Activated naive CD4-positive, alpha-beta T cell treated with anti-CD3 and anti-CD28 coated beads for 36 hours (primary cell): ENCODE measurements around the gene WDR17. TPM values are rescaled to one million over a fixed set of nuclear protein-coding genes. Genes with fewer than 3 reads are reported as not detected.

Source experiments
- CTCF ChIA-PET: fragments of 350-600 bp; sonication (Branson Sonifier 250); formaldehyde crosslinking; loops from one replicate; lab custom pipeline; 2021; ENCODE audit warnings: antibody characterized with exemption; lab: Charles Lee
- DNase-seq: peaks from one replicate; pipeline ENCODE4 v3.0.0-alpha.2; 2020
- H3K27ac Mint-ChIP-seq: one replicate; pipeline ENCODE4 v1.8.0; 2021; ENCODE audit warnings: mild to moderate bottlenecking, mixed read lengths
- H3K27me3 Mint-ChIP-seq: one replicate; pipeline ENCODE4 v1.8.0; 2021; ENCODE audit warnings: low read depth, mixed read lengths
- H3K36me3 Mint-ChIP-seq: one replicate; pipeline ENCODE4 v1.8.0; 2021; ENCODE audit warnings: low read depth, mixed read lengths
- H3K4me1 Mint-ChIP-seq: one replicate; pipeline ENCODE4 v1.8.0; 2021; ENCODE audit warnings: low read depth, mixed read lengths
- H3K4me3 Mint-ChIP-seq: one replicate; pipeline ENCODE4 v1.8.0; 2021; ENCODE audit warnings: mild to moderate bottlenecking, moderate library complexity, mixed read lengths
- H3K9me3 Mint-ChIP-seq: one replicate; pipeline ENCODE4 v1.8.0; 2021; ENCODE audit warnings: mixed read lengths
- intact Hi-C: fragments of 100-400 bp; cut with micrococcal nuclease; formaldehyde crosslinking; loops from one replicate; pipeline ENCODE4 v1.15.1; 2023
- total RNA-seq, 2 experiments: library from RNA; stranded (reverse); gene quantifications; one replicate each; pipeline ENCODE4 v1.2.3, GENCODE V29; 2021

Gene WDR17
- total RNA-seq, 2 experiments from 2014 or later, result 1.4 to 1.7 TPM

- peaks cover 8% of the 10 kb centered on the region for H3K9me3 Mint-ChIP-seq
- intact Hi-C loops, result no loop called here
- CTCF ChIA-PET, result no interaction called here
- H3K36me3 Mint-ChIP-seq, result no peaks in the 10 kb centered on the region
- H3K4me3 Mint-ChIP-seq, result no peak overlapping the region
- no peak for DNase-seq
- no peaks in the 10 kb centered on the region for H3K4me1 Mint-ChIP-seq
- peaks cover 18% of the 10 kb centered on the region for H3K27me3 Mint-ChIP-seq
- no peak overlapping the region for H3K27ac Mint-ChIP-seq
Observed at GRCh38 chr4:176102414-176103063, 36.9 kb downstream of the WDR17 start.

DNA sequence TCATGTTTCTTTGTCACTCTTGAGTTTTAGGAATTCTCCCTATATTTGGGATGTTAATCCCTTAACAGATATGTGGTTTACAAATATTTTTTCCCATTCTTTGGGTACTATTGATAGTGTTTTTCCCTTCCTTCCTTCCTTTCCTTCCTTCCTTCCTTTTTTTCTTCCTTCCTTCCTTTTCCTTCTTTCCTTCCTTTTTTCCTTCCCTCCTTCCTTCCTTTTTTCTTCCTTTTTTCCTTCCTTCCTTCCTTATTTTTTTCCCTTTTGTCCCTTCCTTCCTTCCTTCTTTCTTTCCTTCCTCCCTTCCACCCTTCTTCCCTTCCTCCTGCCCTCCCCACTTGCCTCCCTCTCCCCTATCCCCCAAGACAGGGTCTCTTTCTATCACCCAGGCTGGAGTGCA lies 42.1 kb downstream of the WDR17 start:
- H3K27ac Mint-ChIP-seq, result no peak overlapping the region
- no peaks in the 10 kb centered on the region for H3K4me1 Mint-ChIP-seq
- no peaks in the 10 kb centered on the region for H3K36me3 Mint-ChIP-seq
- peaks cover under 1% of the 10 kb centered on the region for H3K27me3 Mint-ChIP-seq
- DNase-seq, result no peak
- H3K4me3 Mint-ChIP-seq, result no peak overlapping the region
- intact Hi-C loops, result no loop called here
- CTCF ChIA-PET, result no interaction called here
- H3K9me3 Mint-ChIP-seq, result peaks cover 8% of the 10 kb centered on the region

GRCh38 chr4:176123710-176124407 lies 58.2 kb downstream of the WDR17 start:
- intact Hi-C loops, result loop anchor here (1.0 kb wide), 1 partner anchor 70 kb away; no protein-coding TSS in a partner anchor
- CTCF ChIA-PET, result interaction anchor here (0.8 to 0.9 kb wide), 2 partner anchors 16 to 82 kb away, joined by 3 to 4 read pairs; no protein-coding TSS in a partner anchor

DNA sequence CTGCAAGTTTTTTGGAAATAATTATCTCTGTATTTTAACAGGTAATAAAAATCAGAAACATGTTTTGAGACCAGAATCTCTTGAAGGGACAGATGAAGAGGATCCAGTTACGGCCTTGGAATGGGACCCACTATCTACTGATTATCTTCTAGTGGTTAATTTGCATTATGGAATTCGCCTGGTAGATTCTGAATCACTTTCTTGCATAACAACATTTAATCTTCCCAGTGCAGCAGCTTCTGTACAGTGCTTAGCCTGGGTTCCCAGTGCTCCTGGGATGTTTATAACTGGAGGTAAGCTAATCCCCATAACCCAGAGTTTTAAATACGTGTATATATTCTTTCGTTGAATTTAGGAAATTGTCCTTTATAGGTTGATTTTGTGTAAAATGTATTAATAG lies 59.4 kb downstream of the WDR17 start:
- no peaks in the 10 kb centered on the region for H3K9me3 Mint-ChIP-seq
- H3K36me3 Mint-ChIP-seq, result no peaks in the 10 kb centered on the region
- H3K27ac Mint-ChIP-seq, result no peak overlapping the region
- DNase-seq, result no peak
- peaks cover 5% of the 10 kb centered on the region for H3K4me1 Mint-ChIP-seq
- intact Hi-C loops, result no loop called here
- H3K27me3 Mint-ChIP-seq, result peaks cover 5% of the 10 kb centered on the region
- CTCF ChIA-PET, result interaction anchor here (0.8 to 1.5 kb wide), 2 partner anchors 89 to 216 kb away, joined by 3 to 5 read pairs; no protein-coding TSS in a partner anchor
- no peak overlapping the region for H3K4me3 Mint-ChIP-seq

More at GRCh38 chr4:176123710-176124407, 58.2 kb downstream of the WDR17 start:
- Mint-ChIP-seq H3K36me3 (no peaks in the 10 kb centered on the region), H3K27me3 (peaks cover 5% of the 10 kb centered on the region), H3K4me1 (peaks cover 5% of the 10 kb centered on the region), H3K9me3 (no peaks in the 10 kb centered on the region), H3K4me3 (no peak overlapping the region), H3K27ac (no peak overlapping the region)
- DNase-seq, result no peak

DNA sequence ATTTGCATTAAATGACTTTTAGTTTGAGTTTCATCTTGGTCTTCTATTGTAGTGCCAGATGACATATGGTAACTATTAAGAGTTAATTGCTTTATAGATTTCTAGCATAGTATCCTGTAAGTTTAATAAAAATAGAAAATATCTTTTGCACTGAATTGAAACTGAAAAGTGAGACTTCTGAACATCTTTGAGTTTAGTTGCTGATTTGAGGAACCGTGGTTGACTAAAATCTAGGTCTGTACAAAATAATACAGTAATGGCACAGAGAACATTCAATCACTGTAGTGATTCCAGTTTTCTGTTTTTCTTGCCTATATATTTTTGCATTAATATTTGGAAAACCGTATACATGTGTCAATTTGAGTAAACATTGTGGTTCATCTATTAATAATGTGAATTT lies 69.0 kb downstream of the WDR17 start:
- H3K36me3 Mint-ChIP-seq, result no peaks in the 10 kb centered on the region
- no peak overlapping the region for H3K4me3 Mint-ChIP-seq
- H3K27ac Mint-ChIP-seq, result no peak overlapping the region
- DNase-seq, result no peak
- H3K4me1 Mint-ChIP-seq, result no peaks in the 10 kb centered on the region
- intact Hi-C loops, result no loop called here
- no peaks in the 10 kb centered on the region for H3K9me3 Mint-ChIP-seq
- CTCF ChIA-PET, result no interaction called here
- peaks cover 2% of the 10 kb centered on the region for H3K27me3 Mint-ChIP-seq

- no peaks in the 10 kb centered on the region for H3K9me3 Mint-ChIP-seq
- H3K4me1 Mint-ChIP-seq, result no peaks in the 10 kb centered on the region
- DNase-seq, result no peak
- CTCF ChIA-PET, result no interaction called here
- H3K4me3 Mint-ChIP-seq, result no peak overlapping the region
- no peak overlapping the region for H3K27ac Mint-ChIP-seq
- intact Hi-C loops, result no loop called here
- H3K27me3 Mint-ChIP-seq, result peaks cover 4% of the 10 kb centered on the region
- H3K36me3 Mint-ChIP-seq, result no peaks in the 10 kb centered on the region
Observed at GRCh38 chr4:176137631-176138030, 72.0 kb downstream of the WDR17 start.

DNA sequence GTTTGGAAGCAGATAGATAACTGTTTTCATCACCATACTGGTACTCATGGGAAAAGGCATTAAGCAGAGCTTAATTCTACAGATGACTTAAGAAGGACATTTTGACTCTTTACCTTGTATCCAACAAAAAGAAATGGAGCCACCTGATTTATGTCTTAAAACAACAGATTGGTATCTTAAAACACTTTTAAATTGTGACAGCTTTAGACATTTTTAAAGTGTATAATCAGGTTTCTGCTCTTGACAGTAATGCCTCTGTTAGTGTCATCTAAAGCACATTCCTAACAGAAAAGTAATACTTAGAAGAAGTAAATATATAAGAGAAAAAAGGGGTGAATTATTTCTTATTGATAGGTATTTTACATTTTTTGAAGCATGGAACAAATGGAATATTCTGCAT lies 73.9 kb downstream of the WDR17 start:
- Mint-ChIP-seq H3K27ac (no peak overlapping the region), H3K27me3 (peaks cover 4% of the 10 kb centered on the region), H3K36me3 (no peaks in the 10 kb centered on the region), H3K4me3 (no peak overlapping the region), H3K4me1 (no peaks in the 10 kb centered on the region), H3K9me3 (no peaks in the 10 kb centered on the region)
- CTCF ChIA-PET, result interaction anchor here (1.1 kb wide), 1 partner anchor 16 kb away, joined by 4 read pairs; no protein-coding TSS in a partner anchor
- intact Hi-C loops, result no loop called here
- no peak for DNase-seq

- no peak for DNase-seq
- Mint-ChIP-seq H3K9me3 (no peaks in the 10 kb centered on the region), H3K27ac (no peak overlapping the region), H3K27me3 (peaks cover 4% of the 10 kb centered on the region), H3K4me1 (no peaks in the 10 kb centered on the region), H3K4me3 (no peak overlapping the region), H3K36me3 (no peaks in the 10 kb centered on the region)
- intact Hi-C loops, result no loop called here
- CTCF ChIA-PET, result interaction anchor here (0.6 kb wide), 1 partner anchor 191 kb away, joined by 3 read pairs; no protein-coding TSS in a partner anchor
Observed at GRCh38 chr4:176142253-176142652, 76.6 kb downstream of the WDR17 start.

DNA sequence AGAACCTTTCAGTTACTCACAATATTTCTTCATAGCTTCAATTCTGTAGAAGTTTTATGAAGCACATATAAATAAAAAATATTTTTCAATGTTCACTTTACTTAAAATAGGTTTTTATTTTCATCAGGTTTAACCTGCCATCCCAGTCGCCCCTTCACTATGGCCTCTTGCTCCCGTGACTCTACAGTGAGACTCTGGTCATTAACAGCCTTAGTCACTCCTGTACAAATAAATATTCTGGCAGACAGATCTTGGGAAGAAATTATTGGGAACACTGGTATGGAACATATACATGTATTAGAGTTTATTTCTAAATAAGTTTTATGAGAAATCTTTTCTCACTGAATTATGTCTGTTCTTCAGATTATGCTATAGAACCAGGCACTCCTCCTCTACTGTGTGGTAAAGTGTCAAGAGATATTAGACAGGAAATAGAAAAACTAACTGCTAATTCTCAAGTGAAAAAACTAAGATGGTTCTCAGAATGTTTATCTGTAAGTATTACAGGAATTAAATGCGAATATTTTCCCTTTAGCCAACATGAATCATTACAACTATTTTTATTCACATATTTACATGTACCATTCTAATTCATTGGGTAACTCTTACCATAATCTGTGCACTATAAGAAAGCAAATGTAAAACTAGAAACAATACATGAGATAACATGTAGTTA lies 84.2 kb downstream of the WDR17 start:
- Mint-ChIP-seq H3K36me3 (no peaks in the 10 kb centered on the region), H3K4me3 (no peak overlapping the region), H3K27me3 (no peaks in the 10 kb centered on the region), H3K27ac (no peak overlapping the region), H3K9me3 (no peaks in the 10 kb centered on the region), H3K4me1 (no peaks in the 10 kb centered on the region)
- intact Hi-C loops, result loop anchor here (1.0 kb wide), 4 partner anchors 42 to 191 kb away; no protein-coding TSS in a partner anchor
- no peak for DNase-seq
- CTCF ChIA-PET, result interaction anchor here (1.0 to 5.1 kb wide), 4 partner anchors 12 to 191 kb away, joined by 3 to 34 read pairs (median 4); no protein-coding TSS in a partner anchor

GRCh38 chr4:176150356-176150682 lies 84.7 kb downstream of the WDR17 start:
- intact Hi-C loops, result loop anchor here (1.0 kb wide), 4 partner anchors 42 to 191 kb away; no protein-coding TSS in a partner anchor
- CTCF ChIA-PET, result interaction anchor here (1.1 to 5.1 kb wide), 3 partner anchors 12 to 191 kb away, joined by 3 to 34 read pairs (median 4); no protein-coding TSS in a partner anchor
- Mint-ChIP-seq H3K36me3 (no peaks in the 10 kb centered on the region), H3K9me3 (no peaks in the 10 kb centered on the region), H3K4me3 (no peak overlapping the region), H3K4me1 (no peaks in the 10 kb centered on the region), H3K27ac (no peak overlapping the region), H3K27me3 (no peaks in the 10 kb centered on the region)
- DNase-seq, result peak; percentile 6

DNA sequence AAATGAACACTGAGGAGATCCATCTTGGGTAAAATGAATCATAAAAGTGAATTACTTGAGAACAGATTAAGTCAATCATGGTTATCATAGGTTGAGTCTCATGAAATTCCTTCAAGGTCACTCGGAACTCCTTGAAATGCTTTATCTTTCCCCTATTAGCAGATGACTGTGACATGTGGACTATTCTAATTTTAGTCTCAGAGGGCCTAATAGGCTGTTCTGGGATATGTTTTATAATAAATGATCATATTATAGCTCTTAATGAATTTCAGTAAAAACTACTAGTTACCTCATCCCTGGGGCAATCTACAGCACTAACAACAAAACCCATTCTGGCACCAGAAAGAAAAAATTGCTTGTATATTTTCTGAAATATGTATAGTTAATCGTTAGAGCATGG lies 85.1 kb downstream of the WDR17 start:
- no peaks in the 10 kb centered on the region for H3K9me3 Mint-ChIP-seq
- no peak overlapping the region for H3K27ac Mint-ChIP-seq
- CTCF ChIA-PET, result interaction anchor here (0.5 to 5.1 kb wide), 4 partner anchors 11 to 190 kb away, joined by 3 to 34 read pairs (median 4); no protein-coding TSS in a partner anchor
- no peaks in the 10 kb centered on the region for H3K27me3 Mint-ChIP-seq
- no peaks in the 10 kb centered on the region for H3K4me1 Mint-ChIP-seq
- no peak for DNase-seq
- H3K4me3 Mint-ChIP-seq, result no peak overlapping the region
- intact Hi-C loops, result loop anchor here (1.0 kb wide), 4 partner anchors 42 to 191 kb away; no protein-coding TSS in a partner anchor
- H3K36me3 Mint-ChIP-seq, result no peaks in the 10 kb centered on the region

GRCh38 chr4:176153124-176153523 lies 87.5 kb downstream of the WDR17 start:
- Mint-ChIP-seq H3K4me3 (no peak overlapping the region), H3K4me1 (no peaks in the 10 kb centered on the region), H3K9me3 (no peaks in the 10 kb centered on the region), H3K27ac (no peak overlapping the region), H3K36me3 (no peaks in the 10 kb centered on the region), H3K27me3 (no peaks in the 10 kb centered on the region)
- intact Hi-C loops, result no loop called here
- CTCF ChIA-PET, result interaction anchor here (0.5 to 5.1 kb wide), 3 partner anchors 11 to 193 kb away, joined by 3 to 34 read pairs (median 4); no protein-coding TSS in a partner anchor
- DNase-seq, result no peak
